HG02763 (cell line): ENCODE data around the gene ACTR1B.
A peak's percentile ranks its signal among the peaks of the same experiment; 100 is the strongest.
"Not testable (repeated sequence)": the region's sequence is repeated elsewhere in the genome, so short reads cannot be mapped to it uniquely, and the experiment has no call there.

Experiments used
- ATAC-seq: cut with Tn5 transposase; IDR thresholded peaks from one replicate; pipeline ENCODE4 v1.9.1; 2021; ENCODE audit warnings: mild to moderate bottlenecking, moderate library complexity; ENCODE audit not compliant: unreplicated experiment

The ACTR1B gene

DNA sequence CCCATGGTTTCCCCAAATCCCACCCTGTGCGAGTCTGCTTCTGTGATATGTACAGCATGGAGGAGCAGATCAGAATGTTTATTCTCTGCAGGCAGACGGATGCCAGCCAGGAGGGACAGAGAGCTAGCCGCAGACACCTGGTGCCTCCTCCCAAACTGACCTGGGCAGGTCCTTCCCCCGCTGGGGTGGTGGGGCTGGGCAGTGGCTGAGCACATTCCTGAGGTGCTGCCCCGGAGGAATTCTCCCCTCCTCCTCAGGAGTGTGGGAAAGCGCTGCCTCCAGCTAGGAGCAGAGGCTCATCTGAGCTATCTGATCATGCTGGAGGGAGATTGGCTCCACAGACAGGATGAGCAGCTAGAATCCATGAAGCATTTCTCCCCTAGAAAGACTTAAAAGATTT, 27.3 kb upstream of the ACTR1B start:
- ATAC-seq = no peak

DNA sequence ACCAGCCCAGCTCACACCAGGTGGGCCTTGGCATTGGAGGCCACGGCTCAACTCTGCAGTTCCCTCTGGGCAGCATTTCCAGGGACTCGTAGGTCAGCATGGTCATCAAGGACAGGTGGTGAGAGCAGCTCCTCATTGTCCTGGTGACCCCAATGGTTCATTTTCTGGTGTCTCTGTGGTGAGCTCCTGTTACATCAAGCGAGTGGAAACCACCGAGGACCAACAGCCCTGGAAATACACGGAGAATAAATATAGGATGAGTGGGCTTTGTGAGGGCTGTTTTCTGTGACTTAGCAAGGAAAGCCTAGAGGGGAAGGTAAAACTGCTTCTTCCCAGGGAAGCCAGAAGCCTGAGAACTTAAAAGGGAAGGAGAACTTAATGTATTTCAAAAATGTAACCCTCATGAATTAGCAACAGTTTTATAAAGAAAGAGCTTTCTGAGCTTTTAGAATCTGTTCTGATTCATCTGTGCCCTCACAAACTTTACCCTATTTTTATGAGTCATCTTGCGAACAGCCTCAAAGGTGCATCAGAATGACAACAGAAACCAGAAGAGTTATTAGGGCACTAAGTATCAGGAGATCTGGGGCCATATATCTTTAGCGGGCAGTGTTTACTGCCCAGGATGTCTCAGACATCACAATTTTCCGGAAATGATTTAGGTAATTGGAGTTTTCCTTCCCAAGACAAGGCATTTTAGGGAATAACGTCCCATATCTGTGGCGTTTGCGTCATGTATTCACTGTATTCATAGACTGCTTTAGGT, 24.4 kb upstream of the ACTR1B start:
- no peak for ATAC-seq

- ATAC-seq = not testable (repeated sequence)
Observed at GRCh38 chr2:97687235-97687634, 23.4 kb upstream of the ACTR1B start.

- no peak for ATAC-seq
Observed at GRCh38 chr2:97678298-97678697, 14.5 kb upstream of the ACTR1B start.

GRCh38 chr2:97677480-97677879, 13.6 kb upstream of the ACTR1B start:
- no peak for ATAC-seq

DNA sequence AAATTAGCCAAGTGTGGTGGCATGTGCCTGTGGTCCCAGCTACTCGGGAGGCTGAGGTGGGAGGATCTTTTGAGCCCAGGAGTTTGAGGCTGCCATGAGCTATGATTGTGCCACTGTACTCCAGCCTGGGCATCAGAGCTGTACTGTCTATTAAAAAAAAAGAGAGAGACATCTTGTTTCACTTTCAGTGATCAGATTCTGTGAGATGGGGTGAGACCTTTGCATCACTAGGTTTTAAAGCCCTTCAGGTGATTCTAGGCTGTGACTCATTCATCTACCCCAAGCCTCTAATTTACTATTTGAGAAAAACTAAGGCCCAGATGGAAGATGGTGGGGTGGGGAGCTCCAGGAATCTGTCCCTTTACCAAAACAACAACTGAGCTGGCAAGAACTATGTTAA, 12.8 kb upstream of the ACTR1B start:
- ATAC-seq = no peak

- ATAC-seq = no peak
Observed at GRCh38 chr2:97675430-97676113, 11.7 kb upstream of the ACTR1B start.

DNA sequence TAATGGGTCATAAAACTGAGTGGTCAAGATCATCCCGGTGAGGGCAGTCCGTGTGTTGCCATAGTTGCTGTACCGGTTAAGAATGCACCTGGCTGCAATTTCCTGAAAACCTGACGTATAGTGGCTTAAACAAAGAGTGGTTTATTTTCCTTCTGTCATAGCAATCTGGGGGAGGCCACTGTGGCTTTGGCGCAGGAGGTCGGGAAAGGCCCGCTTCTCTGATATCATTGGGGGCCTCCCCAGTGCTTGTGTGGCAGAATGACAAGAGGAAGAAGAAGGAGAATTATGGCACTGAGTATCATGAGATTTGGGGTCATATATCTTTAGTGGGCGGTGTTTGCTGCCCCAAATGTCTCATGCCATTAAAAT, 10.1 kb upstream of the ACTR1B start:
- no peak for ATAC-seq

GRCh38 chr2:97673182-97673914, 9.5 kb upstream of the ACTR1B start:
- no peak for ATAC-seq

DNA sequence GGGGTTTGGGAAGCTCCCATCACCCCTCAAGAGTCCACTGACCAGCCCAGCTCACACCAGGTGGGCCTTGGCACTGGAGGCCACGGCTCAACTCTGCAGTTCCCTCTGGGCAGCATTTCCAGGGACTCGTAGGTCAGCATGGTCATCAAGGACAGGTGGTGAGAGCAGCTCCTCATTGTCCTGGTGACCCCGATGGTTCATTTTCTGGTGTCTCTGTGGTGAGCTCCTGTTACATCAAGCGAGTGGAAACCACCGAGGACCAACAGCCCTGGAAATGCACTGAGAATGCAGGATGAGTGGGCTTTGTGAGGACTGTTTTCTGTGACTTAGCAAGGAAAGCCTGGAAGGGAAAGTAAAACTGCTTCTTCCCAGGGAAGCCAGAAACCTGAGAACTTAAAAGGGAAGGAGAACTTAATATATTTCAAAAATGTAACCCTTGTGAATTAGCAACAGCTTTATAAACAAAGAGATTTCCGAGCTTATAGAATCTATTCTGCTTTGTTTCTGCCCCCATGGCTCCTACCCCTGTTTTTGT, 8.8 kb upstream of the ACTR1B start:
- ATAC-seq = not testable (repeated sequence)

DNA sequence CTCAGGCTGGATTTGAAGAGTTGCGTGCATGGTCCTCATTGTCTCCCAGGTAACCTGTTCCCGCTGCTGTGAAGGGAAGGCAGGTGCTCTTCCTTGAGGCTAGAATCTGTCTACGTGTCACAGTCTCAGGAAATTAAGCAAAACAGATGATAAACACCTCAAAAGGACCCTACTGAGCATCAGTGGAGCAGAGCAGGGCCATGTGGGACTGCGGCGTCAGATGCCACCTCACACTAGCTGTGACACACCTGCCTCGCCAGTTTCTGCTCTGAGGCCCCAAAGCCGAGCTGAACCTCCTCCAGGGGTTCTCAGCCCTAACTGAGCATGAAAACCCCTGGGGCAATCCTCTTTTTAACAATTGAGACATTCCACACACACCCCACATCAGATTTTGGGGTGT, 7.7 kb upstream of the ACTR1B start:
- ATAC-seq = no peak

DNA sequence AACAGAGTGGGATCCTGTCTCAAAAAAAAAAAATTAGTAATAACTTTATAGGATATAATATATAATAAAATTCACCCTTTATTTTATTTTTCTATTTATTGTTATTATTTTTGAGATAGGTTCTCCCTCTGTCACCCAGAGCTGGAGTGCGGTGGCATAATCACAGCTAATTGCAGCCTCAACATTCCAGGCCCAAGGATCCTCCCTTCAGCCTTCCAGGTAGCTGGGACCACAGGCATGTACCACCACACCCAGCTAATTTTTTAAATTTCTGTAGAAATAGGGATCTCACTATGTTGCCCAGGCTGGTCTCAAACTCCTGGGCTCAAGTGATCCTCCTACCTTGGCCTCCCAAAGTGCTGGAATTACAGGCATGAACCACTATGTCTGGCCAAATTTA, 6.6 kb upstream of the ACTR1B start:
- no peak for ATAC-seq

- ATAC-seq = no peak
Observed at GRCh38 chr2:97669448-97669847, 5.6 kb upstream of the ACTR1B start, which contains the start of gene C2orf92. C2orf92 (plus strand) TSS chr2:97669713; CDS start chr2:97669789, 76 bp downstream.

DNA sequence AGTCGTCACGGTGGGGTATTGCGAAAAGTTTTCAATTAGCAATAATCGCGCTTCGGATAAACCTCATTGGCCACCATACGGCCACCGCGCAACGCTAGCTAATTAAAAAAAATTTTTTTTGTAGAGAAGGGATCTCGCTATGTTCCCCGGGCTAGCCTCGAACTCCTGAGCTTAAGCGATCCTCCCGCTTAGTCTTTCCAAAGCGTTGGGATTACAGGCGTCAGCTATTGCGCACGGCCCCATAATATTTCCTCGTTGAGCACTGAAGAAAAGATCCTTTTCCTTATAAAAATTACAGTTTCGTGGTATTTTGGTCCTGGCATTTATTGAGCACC, 759 bp upstream of the ACTR1B start:
- ATAC-seq = no peak

DNA sequence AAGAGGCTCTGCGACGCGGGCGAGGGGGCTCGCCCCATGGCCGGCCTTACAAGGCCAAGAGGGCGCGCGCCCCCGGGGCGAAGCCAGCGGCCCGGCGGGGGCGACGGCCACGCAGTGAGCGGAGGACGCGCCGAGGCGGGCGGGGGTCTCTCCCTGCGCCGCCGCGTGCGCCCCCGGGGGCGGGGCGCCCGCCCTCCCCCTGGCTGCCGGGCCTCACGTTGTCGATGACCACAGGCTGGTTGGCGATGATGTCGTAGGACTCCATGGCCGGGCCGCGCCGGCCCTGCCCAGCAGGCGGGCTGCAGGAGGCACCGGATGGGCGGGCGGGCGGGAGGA, 250 bp downstream of the ACTR1B start:
- ATAC-seq = no peak

DNA sequence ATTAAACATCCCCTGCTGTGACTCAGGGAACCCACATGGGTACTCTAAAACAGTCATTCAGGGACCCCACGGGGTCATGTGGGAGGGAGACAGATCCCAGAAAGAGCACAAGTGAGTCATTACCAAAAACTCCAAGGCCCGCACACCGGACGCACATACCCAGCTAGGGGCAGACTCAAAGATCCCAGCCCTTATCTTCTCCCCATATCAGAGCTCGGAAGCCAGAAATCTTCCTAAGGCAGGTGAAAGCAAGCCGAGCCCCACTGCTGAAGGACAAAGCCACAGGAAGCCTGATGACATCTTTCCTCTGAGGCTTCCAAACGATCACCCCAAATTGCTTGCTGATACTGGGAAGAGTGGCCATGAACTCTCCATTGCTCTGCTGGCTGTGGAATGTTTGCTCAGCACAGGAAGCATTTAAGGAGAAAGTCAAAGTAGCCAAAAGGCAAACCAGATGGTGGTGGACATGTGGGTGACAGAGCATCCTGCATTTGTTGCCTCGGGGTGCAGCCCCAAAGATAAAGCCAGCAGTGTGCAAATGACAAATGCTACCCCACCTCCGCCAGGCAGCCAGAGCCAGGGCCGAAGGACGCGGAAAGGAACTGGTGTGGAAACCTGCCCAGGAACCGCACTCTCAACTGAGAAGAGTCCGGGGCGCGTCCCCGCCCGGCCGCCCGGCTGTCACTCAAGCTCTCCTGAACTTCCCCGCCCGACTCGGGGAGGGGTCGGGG, 784 bp downstream of the ACTR1B start:
- peak; percentile 41 for ATAC-seq

GRCh38 chr2:97662386-97662894, 1.4 kb downstream of the ACTR1B start:
- ATAC-seq = no peak

- no peak for ATAC-seq
Observed at GRCh38 chr2:97661927-97662326, 1.9 kb downstream of the ACTR1B start.

- ATAC-seq = no peak
Observed at GRCh38 chr2:97660775-97661389, 3.0 kb downstream of the ACTR1B start.

DNA sequence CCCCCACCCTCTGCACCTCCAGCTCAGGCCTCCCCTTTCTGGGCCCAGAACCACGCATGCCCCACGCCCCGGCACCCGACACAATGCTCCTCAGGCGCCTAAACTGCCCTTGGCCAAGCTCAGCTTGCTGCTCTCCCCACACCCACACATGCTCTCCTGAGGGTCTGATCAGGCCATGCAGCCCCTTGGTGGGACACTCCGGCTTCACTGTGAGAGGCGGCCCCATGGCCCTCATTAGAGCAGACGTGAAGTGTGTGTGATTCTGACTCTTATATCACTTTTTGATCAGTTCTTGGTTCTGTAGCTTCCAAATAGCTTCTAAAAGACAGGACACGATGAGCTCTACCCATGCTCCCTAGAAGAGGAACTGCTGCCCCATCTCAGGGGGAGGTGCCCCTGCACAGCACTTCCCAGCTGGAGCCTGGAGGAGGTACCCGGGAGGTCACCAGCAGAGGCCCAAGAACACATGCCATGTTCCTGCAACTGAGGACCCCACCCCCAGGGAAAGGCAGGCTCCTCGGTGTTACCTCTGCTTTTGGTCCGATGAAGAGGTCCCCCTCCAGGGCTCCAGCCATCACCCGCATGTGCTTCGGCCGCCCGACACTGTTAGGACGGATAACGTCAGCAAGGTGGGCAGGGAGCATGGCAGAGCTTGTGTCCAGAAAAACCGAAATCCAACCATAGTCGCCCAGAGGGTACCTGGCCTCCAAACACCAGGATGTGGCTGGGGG, 3.6 kb downstream of the ACTR1B start:
- ATAC-seq = no peak
